Measurements from ENCODE around the gene CTNNBL1.

GRCh38 chr20:37852666-37853065 lies 158.8 kb downstream of the CTNNBL1 start:
- TF ChIP-seq ZNF274 (IDR thresholded peaks at IDR 0.05; ENCODE audit: low read depth, low read length): no peak
- no peak for TF ChIP-seq SUZ12 (IDR thresholded peaks at IDR 0.05; ENCODE audit: extremely low read depth, insufficient read depth, insufficient read length)
- TF ChIP-seq YY1 (IDR thresholded peaks at IDR 0.05; ENCODE audit: insufficient read depth, insufficient read length): no peak

Measured in NT2/D1 (cell line).